Measurements from ENCODE around the gene INO80D.

DNA sequence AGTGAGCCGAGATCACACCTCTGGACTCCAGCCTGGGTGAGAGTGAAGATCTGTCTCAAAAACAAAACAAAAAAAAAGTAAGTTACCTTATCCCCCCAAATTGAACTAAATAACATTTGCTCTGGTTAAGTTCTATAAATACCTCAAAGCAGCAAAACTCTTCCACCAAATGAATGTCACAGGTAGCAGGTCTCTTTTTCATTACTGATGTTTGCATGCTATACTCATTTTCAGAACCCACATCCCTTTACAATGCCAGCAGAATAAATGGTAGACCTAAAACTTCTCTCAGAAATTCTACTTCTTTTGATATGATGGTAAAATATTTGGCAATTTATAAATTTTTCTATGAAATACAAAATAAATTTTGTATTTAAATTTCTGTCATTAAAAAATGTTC lies 22.3 kb downstream of the INO80D start:
- TF ChIP-seq, protein P1, sequence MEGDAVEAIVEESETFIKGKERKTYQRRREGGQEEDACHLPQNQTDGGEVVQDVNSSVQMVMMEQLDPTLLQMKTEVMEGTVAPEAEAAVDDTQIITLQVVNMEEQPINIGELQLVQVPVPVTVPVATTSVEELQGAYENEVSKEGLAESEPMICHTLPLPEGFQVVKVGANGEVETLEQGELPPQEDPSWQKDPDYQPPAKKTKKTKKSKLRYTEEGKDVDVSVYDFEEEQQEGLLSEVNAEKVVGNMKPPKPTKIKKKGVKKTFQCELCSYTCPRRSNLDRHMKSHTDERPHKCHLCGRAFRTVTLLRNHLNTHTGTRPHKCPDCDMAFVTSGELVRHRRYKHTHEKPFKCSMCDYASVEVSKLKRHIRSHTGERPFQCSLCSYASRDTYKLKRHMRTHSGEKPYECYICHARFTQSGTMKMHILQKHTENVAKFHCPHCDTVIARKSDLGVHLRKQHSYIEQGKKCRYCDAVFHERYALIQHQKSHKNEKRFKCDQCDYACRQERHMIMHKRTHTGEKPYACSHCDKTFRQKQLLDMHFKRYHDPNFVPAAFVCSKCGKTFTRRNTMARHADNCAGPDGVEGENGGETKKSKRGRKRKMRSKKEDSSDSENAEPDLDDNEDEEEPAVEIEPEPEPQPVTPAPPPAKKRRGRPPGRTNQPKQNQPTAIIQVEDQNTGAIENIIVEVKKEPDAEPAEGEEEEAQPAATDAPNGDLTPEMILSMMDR (IDR thresholded peaks at IDR 0.05): no peak
- TF ChIP-seq POLR2A (IDR thresholded peaks at IDR 0.05): no peak
